Spleen (tissue), 11 donors: ENCODE results near the gene PDE8B. TPM values are rescaled to one million over a fixed set of nuclear protein-coding genes. Genes with fewer than 3 reads are reported as not detected.

Experiments used
- DNase-seq: peaks from one replicate; pipeline ENCODE4 v3.0.0-alpha.2; 2020
- H3K27ac ChIP-seq, 8 donors: fragments of 200-600 bp; sonication (generic) in 7 of 8; 1 replicate in 4 of 8; 2 replicates in 4 of 8; pipeline versions ENCODE4 v1.5.0 to v1.8.0; 2016 to 2021; ENCODE audit warnings: inconsistent platforms in 4 of 8, mild to moderate bottlenecking in 4 of 8, moderate library complexity in 1 of 8
- H3K27me3 ChIP-seq, 7 donors: fragments of 200-600 bp; sonication (generic) in 6 of 7; replicated peaks in 1 of 7; 1 replicate in 4 of 7; 2 replicates in 3 of 7; pipeline versions ENCODE4 v1.5.0 to v1.8.0; 2016 to 2021; ENCODE audit warnings: inconsistent platforms in 3 of 7, mild to moderate bottlenecking in 1 of 7
- H3K36me3 ChIP-seq, 6 donors: fragments of 200-600 bp; sonication (generic) in 5 of 6; 1 replicate in 4 of 6; 2 replicates in 2 of 6; pipeline versions ENCODE4 v1.5.0 to v1.8.0; 2016 to 2021; ENCODE audit warnings: inconsistent platforms in 2 of 6
- H3K4me1 ChIP-seq, 6 donors: fragments of 200-600 bp; sonication (generic) in 5 of 6; 1 replicate in 3 of 6; 2 replicates in 3 of 6; pipeline versions ENCODE4 v1.5.0 to v1.8.0; 2016 to 2021; ENCODE audit warnings: inconsistent platforms in 3 of 6
- H3K4me3 ChIP-seq, 8 donors: fragments of 200-600 bp; sonication (generic) in 7 of 8; 1 replicate in 4 of 8; 2 replicates in 4 of 8; pipeline versions ENCODE4 v1.5.0 to v1.8.0; 2016 to 2021; ENCODE audit warnings: inconsistent platforms in 4 of 8, mild to moderate bottlenecking in 4 of 8, moderate library complexity in 2 of 8
- H3K9me3 ChIP-seq, 8 donors: fragments of 200-600 bp; sonication (generic) in 7 of 8; 1 replicate in 4 of 8; 2 replicates in 4 of 8; pipeline versions ENCODE4 v1.5.0 to v1.8.0; 2016 to 2021; ENCODE audit warnings: inconsistent platforms in 4 of 8
- CTCF ChIP-seq, 11 experiments: fragments of 200-600 bp in 7 of 11; fragments of 450-650 bp in 4 of 11; sonication (generic) in 4 of 11; IDR thresholded peaks in 8 of 11; conservative IDR thresholded peaks in 3 of 11; 1 replicate in 7 of 11; 2 replicates in 4 of 11; pipeline versions ENCODE4 v1.4.0 to v1.8.0; 2016 to 2021; ENCODE audit warnings: antibody characterized with exemption in 11 of 11, inconsistent platforms in 4 of 11, mild to moderate bottlenecking in 1 of 11
- POLR2A ChIP-seq, 3 donors: fragments of 450-650 bp; IDR thresholded peaks; one replicate each; pipeline ENCODE4 v1.5.1; 2017; ENCODE audit warnings: antibody characterized with exemption in 3 of 3, mild to moderate bottlenecking in 1 of 3
- POLR2AphosphoS5 ChIP-seq, 3 donors: sonication (generic); formaldehyde crosslinking; IDR thresholded peaks; one replicate each; pipeline ENCODE4 v1.5.1; 2017; ENCODE audit warnings: antibody characterized with exemption in 3 of 3
- WGBS, 5 donors: extraction: QIAGEN DNeasy Blood & Tissue Kit in 3 of 5; methylation state at CpG; one replicate each; pipeline versions ENCODE4 v1.1.5 to v1.1.7; 2013 to 2018; 5-methylcytosine and 5-hydroxymethylcytosine counted together
- intact Hi-C: fragments of 100-400 bp; cut with DNase I; formaldehyde crosslinking; loops from one replicate; pipeline ENCODE4 v1.15.0; 2023; ENCODE audit warnings: low total_unique reads
- polyA plus RNA-seq, 3 donors: library from polyadenylated mRNA; stranded (reverse); fragments of 200-250 nt; gene quantifications; one replicate each; pipeline ENCODE4 v1.2.1, GENCODE V29; 2013
- total RNA-seq, 7 donors: library from RNA; depleted of rRNA in 3 of 7; stranded (reverse); fragments of >200 nt in 3 of 7; fragmentation: NEBNext Ultra II Directional in 4 of 7; extraction: Animal tissue kit (Norgen Biotek cat#: 25700) in 4 of 7; gene quantifications; one replicate each; pipeline versions ENCODE4 v1.1.0 to v1.2.1, GENCODE V29; 2016 to 2021
- donor health status: healthy with polysubstance abuse.
- donor health status: DM: no; HTN: no; CAD: no; lungs with moderate emphysema.
- donor health status: DM: no; HTN: no; CAD: no.
- donor health status: Bipolar disorder and iron deficiency.
- donor health status: healthy.
- donor health status: DM: no; HTN: no; CAD: no.
- donor health status: DM: yes; HTN: yes; CAD: no.

PDE8B gene
- total and polyA plus RNA-seq, 10 donors: 0.18 to 1.9 (median 0.85) TPM

- peaks cover 0 to 23% (median 0%) of the 10 kb centered on the region in 7 donors for H3K27me3 ChIP-seq
- no peak overlapping the region for H3K27ac ChIP-seq
- no peaks in the 10 kb centered on the region for H3K9me3 ChIP-seq
- TF ChIP-seq POLR2A (IDR thresholded peaks at IDR 0.05) (no peak), CTCF (IDR thresholded peaks at IDR 0.05 in 8 of 11, conservative IDR thresholded peaks at IDR 0.05 in 3 of 11) (no peak), POLR2AphosphoS5 (IDR thresholded peaks at IDR 0.05) (no peak)
- intact Hi-C loops: no loop called here
- no peak overlapping the region for H3K4me3 ChIP-seq
- H3K36me3 ChIP-seq: no peaks in the 10 kb centered on the region
- no peak for DNase-seq
- H3K4me1 ChIP-seq: no peaks in the 10 kb centered on the region
Observed at GRCh38 chr5:77259476-77259875, 49.0 kb downstream of the PDE8B start.

DNA sequence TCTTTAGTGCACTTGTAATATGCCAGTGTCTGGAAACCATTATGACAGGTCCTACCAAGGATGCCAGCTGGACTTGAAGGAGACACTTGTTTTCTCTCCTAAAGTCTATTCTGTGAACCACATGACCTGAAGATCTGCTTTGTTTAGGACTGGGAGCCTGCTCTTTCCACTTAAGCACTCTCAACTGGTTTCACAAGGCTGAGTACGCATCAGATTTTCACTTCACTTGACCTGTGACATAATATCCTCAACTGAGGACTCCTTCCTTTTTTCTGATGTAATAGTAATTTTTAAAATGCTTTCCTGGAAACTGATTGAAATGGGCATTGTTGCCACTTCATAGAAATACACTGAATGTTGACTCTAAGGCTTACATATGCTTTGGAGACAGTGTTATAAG, 52.2 kb downstream of the PDE8B start:
- peaks cover 0 to 9% (median 0%) of the 10 kb centered on the region in 7 donors for H3K27me3 ChIP-seq
- no peak overlapping the region for H3K4me3 ChIP-seq
- WGBS, 5 donors: 39 to 70% (median 48%) methylated on average over 1 of the region's 1 CpG
- DNase-seq: no peak
- H3K27ac ChIP-seq: no peak overlapping the region
- H3K36me3 ChIP-seq: no peaks in the 10 kb centered on the region
- no peaks in the 10 kb centered on the region for H3K9me3 ChIP-seq
- intact Hi-C loops: no loop called here
- TF ChIP-seq CTCF (IDR thresholded peaks at IDR 0.05 in 8 of 11, conservative IDR thresholded peaks at IDR 0.05 in 3 of 11) (no peak), POLR2AphosphoS5 (IDR thresholded peaks at IDR 0.05) (no peak), POLR2A (IDR thresholded peaks at IDR 0.05) (no peak)
- no peaks in the 10 kb centered on the region for H3K4me1 ChIP-seq

DNA sequence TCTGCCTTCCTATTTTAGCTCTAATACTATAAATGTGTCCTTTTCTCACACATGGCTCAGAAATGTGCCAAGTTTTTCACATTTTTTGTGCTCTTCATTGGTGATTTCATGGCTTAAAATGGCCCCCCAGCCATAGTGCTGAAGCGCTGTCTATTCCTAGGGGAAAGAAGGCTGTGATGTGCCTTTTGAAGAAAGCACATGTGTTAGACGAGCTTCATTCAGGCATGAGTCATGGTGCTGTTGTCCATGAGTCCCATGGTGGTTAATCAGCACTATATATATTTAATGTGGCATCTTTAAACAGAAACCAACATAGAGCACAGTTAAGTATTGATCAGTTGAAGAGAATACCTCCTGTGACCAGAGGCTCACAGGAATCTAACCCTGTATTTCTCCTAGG, 55.8 kb downstream of the PDE8B start:
- Histone ChIP-seq H3K27me3 (peaks cover 0 to 6% (median 0%) of the 10 kb centered on the region in 7 donors), H3K36me3 (no peaks in the 10 kb centered on the region), H3K27ac (no peak overlapping the region), H3K9me3 (no peaks in the 10 kb centered on the region), H3K4me1 (no peaks in the 10 kb centered on the region), H3K4me3 (no peak overlapping the region)
- TF ChIP-seq POLR2A (IDR thresholded peaks at IDR 0.05) (no peak), POLR2AphosphoS5 (IDR thresholded peaks at IDR 0.05) (no peak)
- DNase-seq: no peak
- intact Hi-C loops: no loop called here
- 86 to 93% (median 89%) methylated on average over 2 of the region's 2 CpGs for WGBS, 5 donors

DNA sequence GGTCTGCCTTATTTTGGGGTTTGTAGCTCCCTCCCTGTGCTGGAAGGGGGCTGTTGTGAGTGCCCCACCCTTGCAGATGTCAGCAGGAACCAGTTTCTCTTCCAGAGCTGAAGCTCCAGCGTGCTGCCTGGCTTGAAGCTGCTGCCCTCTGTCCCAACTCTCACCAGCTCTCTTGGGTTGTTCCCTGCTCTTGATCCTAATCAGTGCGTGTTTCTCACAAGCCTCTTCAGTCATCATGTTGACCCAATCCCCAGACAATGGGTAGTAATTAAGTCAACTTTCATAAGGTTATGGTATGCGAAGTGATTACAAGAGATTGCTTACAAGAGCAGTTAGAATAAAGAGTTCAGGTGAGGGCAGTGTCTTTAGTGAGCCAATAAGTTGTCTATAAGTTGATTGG, 57.0 kb downstream of the PDE8B start:
- Histone ChIP-seq H3K27ac (no peak overlapping the region), H3K4me1 (no peaks in the 10 kb centered on the region), H3K27me3 (peaks cover 0 to 6% (median 0%) of the 10 kb centered on the region in 7 donors), H3K4me3 (no peak overlapping the region), H3K9me3 (no peaks in the 10 kb centered on the region), H3K36me3 (no peaks in the 10 kb centered on the region)
- DNase-seq: no peak
- TF ChIP-seq CTCF (IDR thresholded peaks at IDR 0.05 in 8 of 11, conservative IDR thresholded peaks at IDR 0.05 in 3 of 11) (no peak), POLR2A (IDR thresholded peaks at IDR 0.05) (no peak), POLR2AphosphoS5 (IDR thresholded peaks at IDR 0.05) (no peak)
- intact Hi-C loops: no loop called here
- 81 to 95% (median 86%) methylated on average over 3 of the region's 3 CpGs for WGBS, 5 donors

DNA sequence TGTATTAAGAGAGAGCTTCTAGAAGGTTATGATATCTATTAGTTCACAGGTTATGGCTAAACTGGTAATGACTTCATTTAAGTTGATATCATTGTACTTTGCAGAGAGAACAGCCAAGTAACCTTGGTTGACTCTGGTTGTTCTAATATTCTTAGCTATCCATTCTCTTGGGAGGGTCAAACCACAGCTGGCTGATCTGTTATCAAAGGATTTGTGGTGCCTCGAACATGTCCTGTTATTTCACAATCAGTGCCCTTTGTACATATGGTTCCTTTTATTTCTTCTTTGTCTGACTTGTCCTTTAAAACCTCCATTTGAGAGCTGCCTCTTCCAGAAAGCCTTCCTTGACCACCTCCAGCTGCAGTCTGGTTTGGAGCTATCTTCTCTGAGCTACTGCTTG, 61.7 kb downstream of the PDE8B start:
- Histone ChIP-seq H3K9me3 (no peaks in the 10 kb centered on the region), H3K27ac (no peak overlapping the region), H3K4me1 (no peaks in the 10 kb centered on the region), H3K4me3 (no peak overlapping the region), H3K36me3 (no peaks in the 10 kb centered on the region), H3K27me3 (peaks cover 0 to 6% (median 0%) of the 10 kb centered on the region in 7 donors)
- TF ChIP-seq POLR2AphosphoS5 (IDR thresholded peaks at IDR 0.05): no peak
- TF ChIP-seq POLR2A (IDR thresholded peaks at IDR 0.05): no peak
- TF ChIP-seq CTCF (IDR thresholded peaks at IDR 0.05 in 8 of 11, conservative IDR thresholded peaks at IDR 0.05 in 3 of 11): no peak
- intact Hi-C loops: no loop called here
- 29 to 52% (median 37%) methylated on average over 1 of the region's 1 CpG for WGBS, 5 donors
- no peak for DNase-seq
